Forelimb muscle (tissue), 1 donor: ENCODE results near the gene KLRK1. TPM values are rescaled to one million over a fixed set of nuclear protein-coding genes. Genes with fewer than 3 reads are reported as not detected.
"Not testable (repeated sequence)": the region's sequence is repeated elsewhere in the genome, so short reads cannot be mapped to it uniquely, and the experiment has no call there.

ENCODE experiments used
- DNase-seq: peaks from one replicate; pipeline ENCODE4 v3.0.0-alpha.2; 2013; ENCODE audit warnings: low read depth
- polyA plus RNA-seq: library from polyadenylated mRNA; unstranded; fragments of 120-200 nt; gene quantifications from one replicate; pipeline ENCODE4 v1.2.1, GENCODE V29; 2013; ENCODE audit not compliant: insufficient read length

KLRK1 gene
- polyA plus RNA-seq = 0.58 TPM

DNA sequence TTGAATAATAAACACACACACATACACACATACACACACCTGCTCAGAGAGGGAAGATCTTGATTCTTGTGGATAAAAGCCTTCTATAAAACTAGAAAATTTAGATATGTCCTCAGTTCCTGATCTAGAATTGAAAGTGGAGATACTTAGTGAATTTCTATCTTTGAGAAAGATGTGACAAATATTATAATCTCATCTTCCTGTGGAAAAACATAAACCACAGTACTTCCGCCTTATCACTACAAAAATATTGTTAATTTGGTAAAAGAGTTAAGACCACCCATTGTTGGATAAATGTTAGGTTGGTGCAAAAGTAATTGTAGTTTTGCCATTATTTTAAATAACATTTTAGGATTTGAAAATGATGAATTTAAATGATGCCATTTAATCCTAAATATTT is at the start of gene KLRK1:
KLRK1 (minus strand) TSS at position 138 of the 400 bp plus-strand sequence. CDS start 1,231 bp downstream, outside the sequence.
- no peak for DNase-seq

DNA sequence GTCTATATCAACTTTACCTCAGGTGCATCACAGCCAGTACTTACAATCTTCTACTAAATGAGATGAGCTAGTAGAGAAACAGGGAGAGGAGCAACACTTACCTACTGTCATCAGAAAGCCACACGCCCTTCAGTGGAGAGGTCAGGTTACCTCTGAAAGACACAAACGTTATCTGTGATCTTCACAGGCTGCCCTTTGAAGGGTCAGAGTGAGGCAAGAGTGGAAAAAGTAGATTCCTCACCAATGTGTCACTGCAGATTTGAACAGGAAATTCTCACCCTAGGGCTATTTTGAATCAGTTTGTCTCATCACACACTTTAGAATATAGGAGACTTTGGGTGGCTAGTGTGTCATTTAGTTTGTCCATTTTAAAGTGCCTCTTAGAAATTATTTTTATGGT is 47.8 kb upstream of the KLRK1 start:
- not testable (repeated sequence) for DNase-seq

DNA sequence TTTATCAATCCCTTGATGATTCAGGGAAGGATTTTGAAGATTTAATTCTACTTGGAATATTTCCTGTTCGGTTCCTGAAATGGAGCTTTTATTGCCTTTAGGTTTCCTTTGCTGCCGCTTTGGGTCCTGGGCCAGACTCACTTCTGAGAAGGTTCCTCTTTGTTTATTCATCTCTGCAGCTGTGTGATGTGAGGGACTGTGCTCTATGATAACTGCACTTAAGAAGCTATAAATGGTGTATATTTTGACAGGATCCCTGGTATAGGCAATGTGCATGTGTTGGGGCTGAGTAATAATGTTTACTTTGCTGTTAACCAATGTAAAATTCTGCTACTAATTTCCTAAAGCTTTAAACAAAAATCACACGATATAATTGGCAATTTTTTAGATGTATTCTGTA is 46.0 kb upstream of the KLRK1 start, which contains the start of gene KLRC2:
KLRC2 (minus strand) TSS at position 195 of the 400 bp plus-strand sequence; CDS start at position 171, 24 bp downstream.
- not testable (repeated sequence) for DNase-seq

DNA sequence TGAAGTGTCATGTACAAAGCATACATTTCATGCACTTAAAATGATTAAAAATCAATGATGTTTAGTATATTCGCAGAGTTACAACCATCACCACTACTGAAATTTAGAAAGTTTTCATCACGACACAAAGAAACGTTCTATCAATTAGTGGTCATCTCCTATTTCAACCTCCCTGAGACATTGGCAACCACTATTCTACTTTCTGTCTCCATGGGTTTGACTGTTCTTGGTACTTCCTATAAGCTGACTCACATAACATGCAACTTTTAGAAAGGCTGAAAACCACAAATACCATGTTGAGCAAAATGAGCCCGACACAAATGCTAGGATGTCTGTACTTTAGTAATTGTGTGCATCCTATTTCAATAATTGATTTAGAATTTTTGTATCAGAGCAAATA is 40.8 kb upstream of the KLRK1 start:
- DNase-seq = not testable (repeated sequence)

DNA sequence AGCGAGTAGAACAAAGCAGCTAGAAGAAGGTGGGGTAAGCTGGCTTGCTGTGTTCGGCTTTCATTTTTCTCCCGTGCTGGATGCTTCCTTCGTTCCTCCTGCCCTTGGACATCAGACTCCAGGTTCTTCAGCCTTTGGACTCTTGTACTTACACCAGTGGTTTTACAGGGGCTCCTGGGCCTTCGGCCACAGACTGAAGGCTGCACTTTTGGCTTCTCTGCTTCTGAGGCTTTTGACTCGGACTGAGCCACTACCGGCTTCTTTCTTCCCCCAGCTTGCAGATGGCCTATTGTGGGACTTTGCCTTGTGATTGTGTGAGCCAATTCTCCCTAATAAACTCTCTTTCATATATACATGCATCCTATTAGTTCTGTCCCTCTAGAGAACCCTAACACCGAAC is 36.1 kb upstream of the KLRK1 start:
- not testable (repeated sequence) for DNase-seq

DNA sequence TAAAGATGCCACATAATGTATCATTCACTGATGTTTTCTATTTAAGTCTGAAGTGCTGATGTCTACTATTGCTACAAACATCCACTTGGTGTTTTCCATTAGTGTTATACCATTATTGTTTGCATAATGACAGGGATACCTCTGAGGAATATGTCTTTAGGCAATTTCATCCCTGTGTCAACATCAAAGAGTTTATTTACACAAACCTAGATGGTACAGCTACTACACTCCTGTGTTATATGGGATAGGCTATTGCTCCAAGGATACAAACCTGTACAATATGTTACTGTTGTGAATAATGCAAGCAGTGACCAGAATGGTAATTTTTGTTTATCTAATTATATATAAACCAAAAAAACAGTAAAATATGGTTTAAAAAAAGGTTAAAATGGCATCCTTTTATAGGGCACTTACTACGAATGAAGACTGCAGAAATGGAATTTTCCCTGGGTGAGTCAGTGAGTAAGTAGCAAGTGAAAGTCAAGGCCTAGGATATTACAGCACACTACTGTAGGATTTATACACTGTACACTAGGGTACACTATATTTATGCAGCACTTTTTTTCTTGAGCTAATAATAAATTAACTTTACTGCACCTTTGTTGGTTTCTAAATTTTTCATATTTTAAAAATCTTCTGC is 34.5 kb upstream of the KLRK1 start:
- DNase-seq = not testable (repeated sequence)

DNA sequence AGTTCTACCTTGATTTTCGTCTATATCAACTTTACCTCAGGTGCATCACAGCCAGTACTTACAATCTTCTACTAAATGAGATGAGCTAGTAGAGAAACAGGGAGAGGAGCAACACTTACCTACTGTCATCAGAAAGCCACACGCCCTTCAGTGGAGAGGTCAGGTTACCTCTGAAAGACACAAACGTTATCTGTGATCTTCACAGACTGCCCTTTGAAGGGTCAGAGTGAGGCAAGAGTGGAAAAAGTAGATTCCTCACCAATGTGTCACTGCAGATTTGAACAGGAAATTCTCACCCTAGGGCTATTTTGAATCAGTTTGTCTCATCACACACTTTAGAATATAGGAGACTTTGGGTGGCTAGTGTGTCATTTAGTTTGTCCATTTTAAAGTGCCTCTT is 32.3 kb upstream of the KLRK1 start:
- not testable (repeated sequence) for DNase-seq

DNA sequence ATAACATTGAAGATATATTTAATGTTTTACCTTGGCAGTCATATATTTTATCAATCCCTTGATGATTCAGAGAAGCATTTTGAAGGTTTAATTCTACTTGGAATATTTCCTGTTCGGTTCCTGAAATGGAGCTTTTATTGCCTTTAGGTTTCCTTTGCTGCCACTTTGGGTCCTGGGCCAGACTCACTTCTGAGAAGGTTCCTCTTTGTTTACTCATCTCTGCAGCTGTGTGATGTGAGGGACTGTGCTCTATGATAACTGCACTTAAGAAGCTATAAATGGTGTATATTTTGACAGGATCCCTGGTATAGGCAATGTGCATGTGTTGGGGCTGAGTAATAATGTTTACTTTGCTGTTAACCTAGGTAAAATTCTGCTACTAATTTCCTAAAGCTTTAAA is 30.5 kb upstream of the KLRK1 start, which contains the start of gene KLRC3:
KLRC3 (minus strand) TSS at position 262 of the 400 bp plus-strand sequence; CDS start at position 217, 45 bp downstream.
- DNase-seq = not testable (repeated sequence)

DNA sequence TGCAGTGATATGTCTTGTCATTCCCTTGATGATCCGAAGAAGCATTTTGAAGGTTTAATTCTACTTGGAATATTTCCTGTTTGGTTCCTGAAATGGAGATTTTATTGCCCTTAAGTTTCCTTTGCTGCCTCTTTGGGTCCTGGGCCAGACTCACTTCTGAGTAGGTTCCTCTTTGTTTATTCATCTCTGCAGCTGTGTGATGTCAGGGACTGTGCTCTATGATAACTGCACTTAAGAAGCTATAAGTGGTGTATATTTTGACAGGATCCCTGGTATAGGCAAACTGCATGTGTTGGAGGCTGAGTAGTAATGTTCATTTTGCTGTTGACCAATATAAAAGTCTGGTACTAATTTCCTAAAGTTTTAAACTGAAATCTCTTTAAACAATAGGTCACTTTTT is 19.6 kb upstream of the KLRK1 start, which contains the start of gene KLRC4:
KLRC4 (minus strand) TSS at position 366 of the 400 bp plus-strand sequence; CDS start at position 184, 182 bp downstream.
- no peak for DNase-seq

DNA sequence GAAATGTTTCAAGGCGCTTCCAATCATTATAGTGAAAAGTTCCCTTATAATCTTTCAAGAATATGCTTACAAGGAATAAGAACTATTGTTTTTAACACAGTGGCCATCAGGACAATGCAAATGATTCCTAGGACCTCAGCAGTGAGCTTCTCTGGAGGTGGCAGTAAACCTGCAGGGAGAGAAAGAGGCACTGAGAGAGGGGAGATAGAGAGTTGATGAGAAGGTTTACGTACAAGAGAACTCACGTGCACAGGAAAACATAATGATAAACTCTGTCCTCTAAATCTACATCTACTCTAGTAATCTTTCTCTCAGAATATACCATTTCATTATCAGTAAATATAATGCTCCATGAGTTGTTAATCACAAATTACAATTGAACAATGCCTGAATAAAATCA is 19.0 kb upstream of the KLRK1 start:
- no peak for DNase-seq

DNA sequence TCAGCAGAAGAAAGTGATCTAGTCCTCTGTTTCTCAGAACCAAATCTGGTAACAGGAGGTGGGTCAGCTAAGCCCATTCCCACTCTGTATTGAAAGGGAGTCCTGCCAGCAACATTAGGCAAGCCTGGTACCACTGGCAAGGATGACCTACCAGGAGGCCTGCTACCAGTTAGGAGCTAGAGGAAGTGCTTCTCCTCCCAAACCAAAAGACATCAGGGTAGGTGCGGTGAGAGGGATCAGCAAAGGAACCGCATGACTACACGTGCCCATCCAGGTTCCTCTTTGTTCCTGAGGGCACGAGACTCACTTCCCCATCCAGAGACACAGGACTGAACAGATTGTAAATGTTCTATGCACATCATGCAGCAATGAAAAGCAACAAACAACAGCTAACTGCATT is 16.9 kb upstream of the KLRK1 start:
- DNase-seq = no peak

DNA sequence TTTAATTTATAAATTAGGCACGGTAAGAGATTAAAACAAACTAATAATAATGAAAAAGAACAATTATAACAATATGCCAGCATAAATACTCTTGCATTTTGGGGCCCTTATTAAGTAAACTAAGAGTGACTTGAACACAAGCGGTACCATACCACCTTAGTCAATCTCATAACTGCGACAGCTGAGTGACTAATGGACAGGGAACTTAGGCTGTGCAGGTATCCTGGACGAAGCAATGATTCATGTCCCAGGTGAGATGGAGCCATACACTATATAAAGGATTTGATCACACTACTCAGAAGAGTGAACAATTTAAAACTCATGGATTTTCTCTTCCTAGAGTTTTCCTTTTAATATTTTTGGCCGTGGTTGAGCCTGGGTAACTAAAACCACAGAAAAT is 15.5 kb upstream of the KLRK1 start:
- DNase-seq = no peak

DNA sequence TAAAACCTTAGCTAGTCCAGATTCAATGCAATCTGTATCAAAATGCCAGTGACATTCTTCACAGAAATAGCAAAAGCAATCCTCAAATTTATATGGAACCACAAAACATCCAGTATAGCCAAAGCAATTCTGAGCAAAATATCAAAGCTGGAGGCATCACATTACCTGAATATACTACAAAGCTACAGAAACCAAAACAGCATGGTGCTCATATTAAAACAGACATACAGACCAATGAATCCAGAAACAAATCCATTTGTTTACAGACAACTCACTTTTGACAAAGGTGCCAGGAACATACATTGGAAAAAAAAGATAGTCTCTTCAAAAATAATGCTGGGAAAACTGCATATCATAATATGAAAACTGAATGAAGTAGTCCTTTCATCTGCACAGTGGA is 15.0 kb upstream of the KLRK1 start:
- DNase-seq = no peak

DNA sequence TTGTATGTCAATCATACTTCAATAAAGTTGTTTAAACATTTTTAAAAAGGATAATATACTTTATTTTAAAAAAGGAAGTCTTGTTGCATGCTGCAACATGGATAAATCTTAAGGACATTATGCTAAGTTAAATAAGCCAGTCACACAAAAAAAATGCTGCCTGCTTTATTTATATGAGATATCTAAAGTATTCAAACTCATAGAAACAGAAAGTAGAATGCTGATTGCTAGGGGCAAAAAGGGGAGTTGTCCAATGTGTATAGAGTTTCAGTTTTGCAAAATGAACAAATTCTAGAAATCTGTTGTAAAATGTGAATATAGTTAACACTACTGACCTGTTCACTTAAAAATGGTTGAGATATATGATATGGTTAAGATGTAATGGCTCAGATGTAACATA is 11.0 kb upstream of the KLRK1 start:
- no peak for DNase-seq

DNA sequence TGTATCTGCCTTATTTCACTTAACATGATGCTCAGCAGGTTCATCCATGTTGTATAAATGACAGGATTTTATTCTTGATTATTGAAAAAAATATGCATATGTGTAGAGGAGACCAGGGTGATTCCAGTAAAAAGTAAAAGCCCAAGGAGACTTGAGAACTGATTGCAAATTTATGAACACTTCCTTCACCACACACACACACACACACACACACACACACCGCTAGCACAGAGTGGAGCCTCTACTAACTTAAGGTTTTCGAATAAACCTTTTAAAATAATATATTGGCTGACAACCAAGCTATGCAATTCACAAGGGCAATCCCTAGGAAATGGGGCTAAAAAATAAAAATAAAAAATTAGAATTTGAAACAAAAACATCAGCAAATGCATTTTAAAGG is 8.3 kb upstream of the KLRK1 start:
- no peak for DNase-seq

DNA sequence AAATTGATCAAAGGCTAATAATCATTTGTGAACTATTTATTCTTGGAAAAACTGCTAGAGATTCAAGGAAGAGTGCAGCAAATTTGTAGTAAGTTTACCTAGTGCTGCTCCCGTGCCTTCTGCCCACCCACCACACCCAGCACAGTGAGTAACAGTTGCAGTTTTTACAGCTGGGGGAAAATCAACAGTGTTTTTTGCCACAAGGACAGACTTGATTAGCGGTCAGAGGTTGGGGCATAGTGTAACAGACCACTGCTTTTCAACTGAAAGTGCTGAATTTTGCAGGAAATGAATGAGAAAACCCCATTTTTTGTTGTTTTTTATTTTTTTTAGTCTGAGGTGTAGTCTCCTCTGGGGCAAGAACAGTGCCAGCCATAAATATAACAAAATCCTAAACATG is 7.5 kb upstream of the KLRK1 start:
- DNase-seq = no peak

DNA sequence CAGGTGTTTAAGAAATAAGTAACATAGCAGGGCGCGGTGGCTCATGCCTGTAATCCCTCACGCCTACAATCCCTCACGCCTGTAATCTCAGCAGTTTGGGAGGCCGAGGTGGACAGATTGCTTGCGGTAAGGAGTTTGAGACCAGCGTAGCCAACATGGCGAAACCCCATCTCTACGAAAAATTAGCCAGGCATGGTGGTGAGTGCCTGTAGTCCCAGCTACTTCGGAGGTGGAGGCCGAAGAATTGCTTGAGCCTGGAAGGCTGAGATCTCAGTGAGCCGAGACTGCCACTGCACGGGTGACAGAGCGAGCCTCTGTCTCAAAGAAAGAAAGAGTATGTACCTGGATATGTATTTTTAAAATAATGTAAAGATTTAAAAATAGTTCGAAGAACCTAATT is 6.3 kb upstream of the KLRK1 start:
- DNase-seq = not testable (repeated sequence)

DNA sequence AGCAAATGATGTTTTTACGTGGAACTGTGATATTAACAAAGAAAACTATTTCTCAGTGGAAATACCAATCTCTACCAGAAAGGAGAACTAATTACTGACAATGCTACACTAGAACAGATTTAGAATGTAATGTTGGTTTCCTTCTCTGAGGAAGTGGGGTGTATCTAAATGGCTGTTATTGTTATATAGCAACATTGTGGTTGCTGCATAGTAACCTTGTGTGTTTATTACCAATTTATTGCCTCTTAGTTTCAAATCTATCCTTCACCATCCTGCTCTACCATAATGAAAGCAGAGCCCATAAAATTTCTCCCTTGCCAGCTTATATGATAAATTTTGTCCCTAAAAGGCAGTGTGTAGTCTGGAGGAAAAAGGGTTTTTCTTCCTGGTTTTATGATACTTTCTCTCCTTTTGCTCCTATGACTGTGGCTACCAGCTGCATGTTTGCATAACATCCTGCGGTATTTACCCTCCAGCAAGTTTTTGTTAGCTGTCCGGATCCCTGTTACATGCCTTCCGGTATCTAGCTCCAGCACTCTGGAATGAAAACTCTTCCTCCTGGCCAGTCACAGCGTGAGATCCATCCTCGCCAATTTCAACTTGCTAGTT is 5.7 kb upstream of the KLRK1 start:
- DNase-seq = no peak

DNA sequence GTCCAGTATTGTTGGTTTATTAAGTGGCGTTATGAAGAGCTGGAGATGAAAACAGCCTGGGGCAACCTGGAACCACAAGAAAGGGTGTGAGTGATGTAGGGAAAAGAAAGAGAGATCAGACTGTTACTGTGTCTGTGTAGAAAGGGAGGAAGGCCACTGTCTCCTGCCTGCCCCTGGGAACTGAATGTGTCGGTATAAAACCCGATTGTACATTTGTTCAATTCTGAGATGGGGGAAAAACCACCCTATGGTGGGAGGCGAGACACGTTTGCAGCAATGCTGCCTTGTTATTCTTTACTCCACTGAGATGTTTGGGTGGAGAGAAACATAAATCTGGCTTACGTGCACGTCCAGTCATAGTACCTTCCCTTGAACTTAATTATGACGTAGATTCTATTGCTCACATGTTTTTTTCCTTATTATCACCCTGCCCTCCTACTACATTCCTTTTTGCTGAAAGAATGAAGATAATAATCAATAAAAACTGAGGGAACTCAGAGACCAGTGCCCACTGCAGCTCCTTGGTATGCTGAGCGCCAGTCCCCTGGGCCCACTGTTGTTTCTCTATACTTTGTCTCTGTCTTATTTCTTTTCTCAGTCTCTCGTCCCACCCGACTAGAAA is 4.8 kb upstream of the KLRK1 start:
- not testable (repeated sequence) for DNase-seq

DNA sequence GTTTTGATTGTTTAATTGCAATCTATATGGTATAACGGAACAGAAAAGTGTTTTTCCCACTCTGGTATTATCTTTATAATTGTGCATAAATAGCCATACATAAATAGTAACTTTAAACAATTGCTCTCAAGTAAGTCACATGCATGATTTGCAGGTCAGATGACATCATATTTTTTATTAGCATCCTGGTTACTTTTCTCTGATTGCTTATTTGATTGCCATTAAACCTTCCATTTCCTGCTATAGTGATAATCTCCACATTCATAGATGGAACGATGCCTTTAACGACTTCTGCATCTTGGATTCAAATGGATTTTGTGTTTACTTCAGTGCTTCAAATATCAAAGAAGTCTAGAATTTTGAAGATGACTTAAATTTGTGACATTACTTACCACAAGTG is 3.5 kb upstream of the KLRK1 start:
- no peak for DNase-seq

DNA sequence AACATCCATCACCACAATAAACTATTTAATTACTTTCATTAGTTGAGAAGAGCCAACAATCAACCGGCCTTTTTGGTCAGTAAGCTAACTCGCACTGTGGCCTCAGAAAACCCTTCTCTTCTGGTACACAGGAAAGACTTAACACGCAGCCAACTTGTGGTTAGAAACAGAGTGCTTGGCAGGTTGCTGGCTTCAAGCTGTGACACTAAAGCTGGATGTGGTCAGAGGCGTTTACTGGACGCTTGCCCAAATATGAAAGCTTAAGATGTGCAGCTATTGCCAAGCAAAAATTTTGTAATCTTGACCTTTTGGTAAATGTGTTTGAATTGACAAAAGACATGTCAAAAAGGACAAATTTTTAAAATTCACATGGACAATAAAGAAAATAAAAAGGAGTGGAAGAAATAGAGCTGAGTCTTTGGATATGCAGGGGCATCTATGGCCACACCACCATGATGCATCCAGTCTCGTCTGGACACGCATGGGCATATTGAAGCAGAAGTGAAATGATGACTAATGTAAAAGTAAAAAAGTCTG is 2.6 kb upstream of the KLRK1 start:
- no peak for DNase-seq

DNA sequence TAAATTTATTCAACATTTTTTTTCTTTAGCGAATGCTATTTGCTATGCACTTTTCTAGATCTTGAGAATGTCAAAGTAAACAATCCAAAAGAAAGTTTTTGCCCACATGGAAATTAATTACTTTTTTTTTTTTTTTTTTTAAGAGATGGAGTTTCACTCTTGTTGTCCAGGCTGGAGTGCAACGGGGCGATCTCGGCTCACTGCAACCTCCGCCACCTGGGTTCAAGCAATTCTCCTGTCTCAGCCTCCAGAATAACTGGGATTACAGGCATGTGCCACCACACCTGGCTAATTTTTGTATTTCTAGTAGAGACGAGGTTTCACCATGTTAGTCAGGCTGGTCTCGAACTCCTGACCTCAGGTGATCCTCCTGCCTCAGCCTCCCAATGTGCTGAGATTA is 1.1 kb upstream of the KLRK1 start:
- not testable (repeated sequence) for DNase-seq
